ENCODE data around the gene MSTN.

Gene MSTN

DNA sequence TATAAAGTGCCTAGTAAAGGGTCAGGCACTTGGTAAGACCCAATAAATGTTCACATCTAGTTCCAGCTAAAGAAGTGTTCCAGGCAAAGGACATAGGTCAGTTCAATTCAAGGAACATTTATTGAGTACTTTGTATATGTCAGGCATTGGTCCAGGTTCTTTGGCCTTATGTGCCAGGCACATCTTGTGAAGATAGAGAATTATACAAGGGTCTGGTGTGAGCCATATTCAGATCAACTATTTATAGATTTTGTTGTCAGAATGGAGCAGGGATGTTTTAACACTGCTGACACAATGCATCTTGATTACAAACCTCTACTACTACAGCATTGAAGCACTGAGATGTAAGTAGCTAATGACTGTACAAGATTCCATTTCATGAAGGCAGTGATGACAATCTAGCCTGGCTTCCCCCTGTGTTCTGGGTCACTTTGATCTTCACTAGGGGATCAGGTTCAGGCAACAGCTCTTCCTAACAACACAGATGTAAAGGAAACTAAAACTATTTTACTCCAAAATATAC lies 18.1 kb upstream of the MSTN start (continued):
- TF ChIP-seq, protein P1, sequence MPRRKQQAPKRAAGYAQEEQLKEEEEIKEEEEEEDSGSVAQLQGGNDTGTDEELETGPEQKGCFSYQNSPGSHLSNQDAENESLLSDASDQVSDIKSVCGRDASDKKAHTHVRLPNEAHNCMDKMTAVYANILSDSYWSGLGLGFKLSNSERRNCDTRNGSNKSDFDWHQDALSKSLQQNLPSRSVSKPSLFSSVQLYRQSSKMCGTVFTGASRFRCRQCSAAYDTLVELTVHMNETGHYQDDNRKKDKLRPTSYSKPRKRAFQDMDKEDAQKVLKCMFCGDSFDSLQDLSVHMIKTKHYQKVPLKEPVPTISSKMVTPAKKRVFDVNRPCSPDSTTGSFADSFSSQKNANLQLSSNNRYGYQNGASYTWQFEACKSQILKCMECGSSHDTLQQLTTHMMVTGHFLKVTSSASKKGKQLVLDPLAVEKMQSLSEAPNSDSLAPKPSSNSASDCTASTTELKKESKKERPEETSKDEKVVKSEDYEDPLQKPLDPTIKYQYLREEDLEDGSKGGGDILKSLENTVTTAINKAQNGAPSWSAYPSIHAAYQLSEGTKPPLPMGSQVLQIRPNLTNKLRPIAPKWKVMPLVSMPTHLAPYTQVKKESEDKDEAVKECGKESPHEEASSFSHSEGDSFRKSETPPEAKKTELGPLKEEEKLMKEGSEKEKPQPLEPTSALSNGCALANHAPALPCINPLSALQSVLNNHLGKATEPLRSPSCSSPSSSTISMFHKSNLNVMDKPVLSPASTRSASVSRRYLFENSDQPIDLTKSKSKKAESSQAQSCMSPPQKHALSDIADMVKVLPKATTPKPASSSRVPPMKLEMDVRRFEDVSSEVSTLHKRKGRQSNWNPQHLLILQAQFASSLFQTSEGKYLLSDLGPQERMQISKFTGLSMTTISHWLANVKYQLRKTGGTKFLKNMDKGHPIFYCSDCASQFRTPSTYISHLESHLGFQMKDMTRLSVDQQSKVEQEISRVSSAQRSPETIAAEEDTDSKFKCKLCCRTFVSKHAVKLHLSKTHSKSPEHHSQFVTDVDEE (CRISPR knock-in tag; IDR thresholded peaks at IDR 0.05) = no peak

DNA sequence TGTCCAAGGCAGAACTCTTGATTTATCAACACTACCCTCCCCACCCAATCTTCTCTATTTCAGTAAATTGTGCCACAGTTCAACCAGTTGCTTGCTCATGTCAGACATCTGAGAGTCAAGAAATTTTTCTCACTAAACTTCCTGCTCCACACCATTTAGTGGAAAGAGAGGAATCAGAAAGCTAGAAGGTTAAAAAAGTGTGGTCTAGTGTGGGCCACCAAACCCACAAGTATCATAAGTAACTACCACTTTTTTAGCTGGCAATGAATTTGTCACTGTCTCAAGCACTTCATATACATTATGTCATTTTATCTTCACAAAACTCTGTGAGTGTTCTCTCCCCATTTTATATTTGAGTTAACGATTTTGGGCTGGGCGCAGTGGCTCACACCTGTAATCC lies 16.6 kb upstream of the MSTN start:
- ATAC-seq = no peak
- no peak for TF ChIP-seq ZFP3 (CRISPR knock-in tag; IDR thresholded peaks at IDR 0.05)
- TF ChIP-seq ESRRG (CRISPR knock-in tag; IDR thresholded peaks at IDR 0.05) = no peak
- no peak for TF ChIP-seq SNAI2 (CRISPR knock-in tag; IDR thresholded peaks at IDR 0.05)
- no peak for TF ChIP-seq GLIS3 (CRISPR knock-in tag; IDR thresholded peaks at IDR 0.05)
- TF ChIP-seq TOX (CRISPR knock-in tag; IDR thresholded peaks at IDR 0.05; ENCODE audit: borderline replicate concordance) = no peak
- no peak for TF ChIP-seq ZNF565 (CRISPR knock-in tag; conservative IDR thresholded peaks at IDR 0.05; ENCODE audit: low read depth)
- TF ChIP-seq, protein P2, sequence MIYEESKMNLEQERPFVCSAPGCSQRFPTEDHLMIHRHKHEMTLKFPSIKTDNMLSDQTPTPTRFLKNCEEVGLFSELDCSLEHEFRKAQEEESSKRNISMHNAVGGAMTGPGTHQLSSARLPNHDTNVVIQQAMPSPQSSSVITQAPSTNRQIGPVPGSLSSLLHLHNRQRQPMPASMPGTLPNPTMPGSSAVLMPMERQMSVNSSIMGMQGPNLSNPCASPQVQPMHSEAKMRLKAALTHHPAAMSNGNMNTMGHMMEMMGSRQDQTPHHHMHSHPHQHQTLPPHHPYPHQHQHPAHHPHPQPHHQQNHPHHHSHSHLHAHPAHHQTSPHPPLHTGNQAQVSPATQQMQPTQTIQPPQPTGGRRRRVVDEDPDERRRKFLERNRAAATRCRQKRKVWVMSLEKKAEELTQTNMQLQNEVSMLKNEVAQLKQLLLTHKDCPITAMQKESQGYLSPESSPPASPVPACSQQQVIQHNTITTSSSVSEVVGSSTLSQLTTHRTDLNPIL (CRISPR knock-in tag; IDR thresholded peaks at IDR 0.05; ENCODE audit: low read depth) = no peak
- TF ChIP-seq, protein P1 (CRISPR knock-in tag; IDR thresholded peaks at IDR 0.05) = no peak
- no peak for TF ChIP-seq OSR1 (CRISPR knock-in tag; IDR thresholded peaks at IDR 0.05)
- no peak for TF ChIP-seq ISL1 (CRISPR knock-in tag; IDR thresholded peaks at IDR 0.05)
- no peak for TF ChIP-seq RARB (CRISPR knock-in tag; IDR thresholded peaks at IDR 0.05)
- TF ChIP-seq ZNF8 (CRISPR knock-in tag; IDR thresholded peaks at IDR 0.05) = no peak
- no peak for TF ChIP-seq ZNF70 (CRISPR knock-in tag; IDR thresholded peaks at IDR 0.05)

DNA sequence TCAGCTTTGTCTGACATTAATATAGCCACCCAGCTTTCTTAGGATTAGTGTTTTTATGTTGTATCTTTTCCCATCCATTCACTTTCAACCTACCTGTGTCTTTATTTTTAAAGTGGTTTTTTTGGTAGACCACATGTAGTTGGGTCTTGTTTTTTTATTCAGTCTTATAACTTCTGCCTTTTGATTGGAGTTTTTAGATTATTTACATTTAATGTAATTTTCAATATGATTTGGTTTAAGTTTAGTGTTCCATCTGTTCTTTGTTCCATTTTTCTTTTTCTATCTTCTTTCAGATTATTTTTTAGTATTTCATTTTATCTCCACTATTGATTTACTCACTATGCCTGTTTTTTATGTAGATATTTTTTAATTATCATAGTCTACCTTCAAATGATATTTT lies 13.1 kb upstream of the MSTN start:
- ATAC-seq = no peak
- no peak for TF ChIP-seq ZFP3 (CRISPR knock-in tag; IDR thresholded peaks at IDR 0.05)
- TF ChIP-seq, protein P2 (CRISPR knock-in tag; IDR thresholded peaks at IDR 0.05; ENCODE audit: low read depth) = no peak
- no peak for TF ChIP-seq ZC3H10 (CRISPR knock-in tag; IDR thresholded peaks at IDR 0.05)
- no peak for TF ChIP-seq ZNF70 (CRISPR knock-in tag; IDR thresholded peaks at IDR 0.05)
- TF ChIP-seq, protein P3, sequence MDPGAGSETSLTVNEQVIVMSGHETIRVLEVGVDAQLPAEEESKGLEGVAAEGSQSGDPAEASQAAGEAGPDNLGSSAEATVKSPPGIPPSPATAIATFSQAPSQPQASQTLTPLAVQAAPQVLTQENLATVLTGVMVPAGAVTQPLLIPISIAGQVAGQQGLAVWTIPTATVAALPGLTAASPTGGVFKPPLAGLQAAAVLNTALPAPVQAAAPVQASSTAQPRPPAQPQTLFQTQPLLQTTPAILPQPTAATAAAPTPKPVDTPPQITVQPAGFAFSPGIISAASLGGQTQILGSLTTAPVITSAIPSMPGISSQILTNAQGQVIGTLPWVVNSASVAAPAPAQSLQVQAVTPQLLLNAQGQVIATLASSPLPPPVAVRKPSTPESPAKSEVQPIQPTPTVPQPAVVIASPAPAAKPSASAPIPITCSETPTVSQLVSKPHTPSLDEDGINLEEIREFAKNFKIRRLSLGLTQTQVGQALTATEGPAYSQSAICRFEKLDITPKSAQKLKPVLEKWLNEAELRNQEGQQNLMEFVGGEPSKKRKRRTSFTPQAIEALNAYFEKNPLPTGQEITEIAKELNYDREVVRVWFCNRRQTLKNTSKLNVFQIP (CRISPR knock-in tag; IDR thresholded peaks at IDR 0.05; ENCODE audit: borderline replicate concordance, low read depth) = no peak
- no peak for TF ChIP-seq SNAI2 (CRISPR knock-in tag; IDR thresholded peaks at IDR 0.05)
- no peak for TF ChIP-seq ARNTL (CRISPR knock-in tag; IDR thresholded peaks at IDR 0.05; ENCODE audit: borderline replicate concordance, low read depth)
- TF ChIP-seq BACH2 (CRISPR knock-in tag; IDR thresholded peaks at IDR 0.05; ENCODE audit: borderline replicate concordance) = no peak
- TF ChIP-seq, protein P4, sequence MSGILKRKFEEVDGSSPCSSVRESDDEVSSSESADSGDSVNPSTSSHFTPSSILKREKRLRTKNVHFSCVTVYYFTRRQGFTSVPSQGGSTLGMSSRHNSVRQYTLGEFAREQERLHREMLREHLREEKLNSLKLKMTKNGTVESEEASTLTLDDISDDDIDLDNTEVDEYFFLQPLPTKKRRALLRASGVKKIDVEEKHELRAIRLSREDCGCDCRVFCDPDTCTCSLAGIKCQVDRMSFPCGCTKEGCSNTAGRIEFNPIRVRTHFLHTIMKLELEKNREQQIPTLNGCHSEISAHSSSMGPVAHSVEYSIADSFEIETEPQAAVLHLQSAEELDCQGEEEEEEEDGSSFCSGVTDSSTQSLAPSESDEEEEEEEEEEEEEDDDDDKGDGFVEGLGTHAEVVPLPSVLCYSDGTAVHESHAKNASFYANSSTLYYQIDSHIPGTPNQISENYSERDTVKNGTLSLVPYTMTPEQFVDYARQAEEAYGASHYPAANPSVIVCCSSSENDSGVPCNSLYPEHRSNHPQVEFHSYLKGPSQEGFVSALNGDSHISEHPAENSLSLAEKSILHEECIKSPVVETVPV (CRISPR knock-in tag; IDR thresholded peaks at IDR 0.05) = no peak
